Measurements from ENCODE around the gene CEP112. TPM values are rescaled to one million over a fixed set of nuclear protein-coding genes. Genes with fewer than 3 reads are reported as not detected.

Gene CEP112
- total RNA-seq, 1 donor from 2014 or later: 9.7 TPM

GRCh38 chr17:65741710-65742109 is 450.2 kb downstream of the CEP112 start:
- Histone ChIP-seq H3K4me2 (no peak overlapping the region), H3K9ac (no peak overlapping the region), H3K4me1 (peaks cover 18% of the 10 kb centered on the region), H3K79me2 (ENCODE audit: low read depth) (no peaks in the 10 kb centered on the region), H3F3A (ENCODE audit: low read depth) (peaks cover 9% of the 10 kb centered on the region), H3K27ac (no peak overlapping the region), H3K36me3 (no peaks in the 10 kb centered on the region), H3K27me3 (no peaks in the 10 kb centered on the region), H3K9me3 (ENCODE audit: low read depth) (no peaks in the 10 kb centered on the region), H4K20me1 (ENCODE audit: low read depth) (no peaks in the 10 kb centered on the region), H2AFZ (replicated peaks) (no peak overlapping the region), H3K4me3 (no peak overlapping the region)
- TF ChIP-seq CTCF (IDR thresholded peaks at IDR 0.05) (no peak), EZH2 (IDR thresholded peaks at IDR 0.05) (no peak), EZH2phosphoT487 (IDR thresholded peaks at IDR 0.05) (no peak)
- Mint-ChIP-seq H3K4me3 (no peak overlapping the region), H3K27ac (no peak overlapping the region), H3K4me1 (peaks cover 22% of the 10 kb centered on the region), H3K36me3 (peaks cover 13% of the 10 kb centered on the region), H3K9me3 (no peaks in the 10 kb centered on the region), H3K27me3 (ENCODE audit: insufficient read depth, low read depth) (peaks cover 2% of the 10 kb centered on the region)
- DNase-seq (ENCODE audit: low spot score): no peak

- TF ChIP-seq EZH2 (IDR thresholded peaks at IDR 0.05): no peak
- no peak for TF ChIP-seq EZH2phosphoT487 (IDR thresholded peaks at IDR 0.05)
- no peak for TF ChIP-seq CTCF (IDR thresholded peaks at IDR 0.05)
- Histone ChIP-seq H3K27me3 (no peaks in the 10 kb centered on the region), H4K20me1 (ENCODE audit: low read depth) (no peaks in the 10 kb centered on the region), H2AFZ (replicated peaks) (no peak overlapping the region), H3K9ac (no peak overlapping the region), H3K9me3 (ENCODE audit: low read depth) (no peaks in the 10 kb centered on the region), H3K4me3 (no peak overlapping the region), H3K4me1 (peaks cover 18% of the 10 kb centered on the region), H3K27ac (no peak overlapping the region), H3K4me2 (no peak overlapping the region), H3K36me3 (no peaks in the 10 kb centered on the region), H3F3A (ENCODE audit: low read depth) (peaks cover 9% of the 10 kb centered on the region), H3K79me2 (ENCODE audit: low read depth) (no peaks in the 10 kb centered on the region)
- Mint-ChIP-seq H3K4me1 (peaks cover 22% of the 10 kb centered on the region), H3K9me3 (no peaks in the 10 kb centered on the region), H3K27me3 (ENCODE audit: insufficient read depth, low read depth) (peaks cover 2% of the 10 kb centered on the region), H3K4me3 (no peak overlapping the region), H3K27ac (no peak overlapping the region), H3K36me3 (peaks cover 21% of the 10 kb centered on the region)
- no peak for DNase-seq (ENCODE audit: low spot score)
These were observed 452.9 kb downstream of the CEP112 start for GRCh38 chr17:65739034-65739433.

DNA sequence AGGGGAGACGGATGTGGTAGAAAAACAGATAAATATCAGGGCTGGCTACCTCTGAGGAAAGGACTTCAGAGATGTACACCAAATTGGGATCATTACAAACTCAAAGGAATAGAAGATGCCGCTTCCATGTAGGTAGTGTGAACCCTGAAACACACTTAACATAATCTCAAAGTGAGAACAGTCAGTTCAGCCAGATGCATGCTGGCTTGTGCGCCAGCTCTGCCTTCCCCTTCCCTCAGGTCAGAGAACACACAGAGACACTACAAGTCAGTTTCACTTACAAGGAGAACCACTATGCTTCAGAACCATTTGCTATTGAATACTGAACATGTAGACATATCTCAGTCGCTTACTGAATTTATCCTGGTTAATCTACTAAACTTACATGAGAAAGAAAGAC is 454.5 kb downstream of the CEP112 start:
- H3K27me3 Mint-ChIP-seq (ENCODE audit: insufficient read depth, low read depth): peaks cover 2% of the 10 kb centered on the region
- Histone ChIP-seq H3K4me1 (peaks cover 8% of the 10 kb centered on the region), H3F3A (ENCODE audit: low read depth) (peaks cover 4% of the 10 kb centered on the region), H3K27ac (no peak overlapping the region), H3K9me3 (ENCODE audit: low read depth) (no peaks in the 10 kb centered on the region), H3K79me2 (ENCODE audit: low read depth) (no peaks in the 10 kb centered on the region), H3K27me3 (no peaks in the 10 kb centered on the region), H3K4me2 (no peak overlapping the region), H4K20me1 (ENCODE audit: low read depth) (no peaks in the 10 kb centered on the region), H2AFZ (replicated peaks) (no peak overlapping the region), H3K9ac (no peak overlapping the region), H3K4me3 (no peak overlapping the region), H3K36me3 (no peaks in the 10 kb centered on the region)
- peaks cover 35% of the 10 kb centered on the region for H3K36me3 Mint-ChIP-seq
- DNase-seq (ENCODE audit: low spot score): no peak
- no peak overlapping the region for H3K27ac Mint-ChIP-seq
- no peak overlapping the region for H3K4me3 Mint-ChIP-seq
- H3K4me1 Mint-ChIP-seq: peaks cover 14% of the 10 kb centered on the region
- peaks cover 9% of the 10 kb centered on the region for H3K9me3 Mint-ChIP-seq
- TF ChIP-seq EZH2phosphoT487 (IDR thresholded peaks at IDR 0.05) (no peak), EZH2 (IDR thresholded peaks at IDR 0.05) (no peak), CTCF (IDR thresholded peaks at IDR 0.05) (no peak)

Data from neural progenitor cell (in vitro differentiated cells).